SH-SY5Y (cell line): ENCODE data around the gene MRTO4.

Source experiments
- GATA2 ChIP-seq: IDR thresholded peaks from 2 replicates; pipeline ENCODE4 v1.6.1; 2011; ENCODE audit warnings: mild to moderate bottlenecking, low read depth, low read length
- GATA3 ChIP-seq: IDR thresholded peaks from 2 replicates; pipeline ENCODE4 v1.6.1; 2011; ENCODE audit warnings: low read depth, mild to moderate bottlenecking, low read length, moderate library complexity

MRTO4 gene

DNA sequence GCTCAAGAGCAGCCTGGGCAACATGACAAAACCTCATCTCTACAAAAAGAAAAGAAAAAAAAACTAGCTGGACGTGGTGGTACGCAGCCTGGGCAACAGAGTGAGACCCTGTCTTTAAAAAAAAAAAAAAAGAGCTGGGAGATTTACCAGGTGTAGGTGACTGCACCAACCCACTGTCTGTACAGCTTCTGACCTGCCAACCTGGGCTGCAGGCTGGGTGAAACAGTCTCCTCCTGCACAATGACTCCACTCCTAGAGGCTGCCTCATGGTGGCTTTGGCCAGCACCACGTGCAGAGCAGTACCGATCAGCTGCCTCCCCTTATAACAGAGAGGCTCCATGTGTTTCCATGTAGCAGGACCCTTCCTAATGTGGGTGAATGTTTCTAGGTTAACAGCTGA lies 3.7 kb downstream of the MRTO4 start:
- no peak for TF ChIP-seq GATA2
- no peak for TF ChIP-seq GATA3

DNA sequence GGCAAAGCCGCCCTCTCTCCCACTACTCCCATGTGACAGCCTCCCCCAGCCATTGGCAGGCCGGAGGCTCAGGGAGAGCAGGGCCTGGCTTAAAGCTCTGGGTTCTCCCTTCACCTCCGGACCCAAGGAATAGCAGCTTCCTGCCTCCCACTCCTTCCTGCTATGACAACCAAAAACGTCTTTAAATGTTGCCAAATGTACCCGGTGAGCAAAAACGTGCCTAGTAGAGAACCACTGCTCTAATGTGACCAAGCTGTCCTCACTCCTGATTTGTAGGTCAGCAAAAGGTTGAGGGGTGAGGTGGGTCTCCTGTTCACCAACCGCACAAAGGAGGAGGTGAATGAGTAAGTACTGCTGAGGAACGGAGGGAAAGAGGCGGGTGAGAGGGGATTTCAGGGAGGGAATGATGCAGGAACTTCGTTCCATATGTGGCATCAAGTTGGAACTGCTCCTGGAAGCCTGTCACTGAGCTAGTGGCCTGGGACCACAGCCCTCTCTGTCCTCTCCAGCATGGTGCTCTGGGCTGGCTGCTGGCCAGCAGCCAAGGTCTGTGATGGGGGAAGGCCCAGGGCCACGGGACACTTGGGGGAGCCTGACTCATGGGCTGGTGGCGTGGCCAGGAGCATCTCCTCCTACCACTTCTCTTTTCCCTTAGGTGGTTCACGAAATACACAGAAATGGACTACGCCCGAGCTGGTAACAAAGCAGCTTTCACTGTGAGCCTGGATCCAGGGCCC lies 5.7 kb downstream of the MRTO4 start:
- no peak for TF ChIP-seq GATA2
- TF ChIP-seq GATA3 = no peak

GRCh38 chr1:19258353-19258752 lies 6.7 kb downstream of the MRTO4 start:
- TF ChIP-seq GATA3 = no peak

GRCh38 chr1:19260211-19261138 lies 8.9 kb downstream of the MRTO4 start:
- TF ChIP-seq GATA3 = no peak

- TF ChIP-seq GATA3 (no peak), GATA2 (no peak)
Measured at GRCh38 chr1:19262047-19262446, 10.4 kb downstream of the MRTO4 start.

DNA sequence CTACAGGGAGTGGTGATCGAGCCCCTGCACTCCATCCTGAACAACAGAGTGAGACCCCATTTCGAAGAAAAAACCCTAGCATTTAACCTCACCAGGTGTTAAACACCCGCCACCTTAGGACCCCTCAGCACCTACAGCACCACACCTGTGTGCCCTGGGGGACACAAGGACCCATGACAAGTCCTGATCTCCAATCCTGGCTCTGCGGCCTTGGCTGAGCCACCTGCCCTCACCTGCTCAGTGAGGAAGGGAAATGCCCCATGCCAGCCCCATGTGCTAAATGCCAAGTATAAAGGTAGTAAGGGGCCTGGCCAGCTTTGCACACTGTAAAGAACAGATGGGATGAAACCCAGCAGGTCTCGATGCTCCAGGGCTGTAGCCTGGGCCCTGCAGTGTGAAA lies 11.1 kb downstream of the MRTO4 start:
- no peak for TF ChIP-seq GATA3
- TF ChIP-seq GATA2 = no peak

DNA sequence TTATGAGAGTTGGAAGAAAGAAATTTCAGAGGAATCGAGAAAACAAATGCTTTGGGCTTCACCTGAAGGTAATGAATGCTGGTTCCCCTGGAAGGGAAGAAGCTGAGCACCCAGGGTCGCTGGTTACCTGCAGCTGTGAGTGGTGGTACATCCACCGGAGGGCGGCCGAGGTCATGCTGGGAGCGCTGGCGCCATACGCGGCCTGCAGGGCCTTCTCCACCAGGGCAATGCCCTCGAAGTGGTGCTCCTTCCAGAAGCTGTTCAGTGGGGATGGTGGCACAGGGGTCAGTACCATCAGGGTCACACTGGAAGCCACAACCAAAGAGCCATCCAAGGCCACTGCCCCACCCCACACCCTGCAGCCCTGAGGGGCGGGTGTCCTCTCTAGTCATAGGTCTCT lies 16.8 kb downstream of the MRTO4 start:
- TF ChIP-seq GATA3 (no peak), GATA2 (no peak)

DNA sequence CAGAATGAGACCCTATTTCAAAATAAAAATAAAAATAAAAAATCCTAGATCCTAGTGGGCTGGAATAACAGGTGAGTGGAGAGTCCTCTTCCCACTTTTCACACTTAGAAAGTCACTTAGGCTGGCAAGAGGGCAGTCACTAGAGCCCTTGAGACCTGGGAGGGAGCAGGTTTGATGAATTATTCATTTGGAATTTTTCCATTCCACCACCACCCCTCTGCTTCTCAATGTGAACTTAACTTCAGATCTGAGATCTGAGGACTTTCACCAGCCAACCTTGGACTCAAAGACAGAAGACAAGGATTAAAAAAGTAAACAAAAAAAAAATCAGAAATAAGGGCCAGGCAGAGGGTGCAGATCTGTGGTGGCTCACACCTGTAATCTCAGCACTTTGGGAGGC lies 20.5 kb downstream of the MRTO4 start:
- TF ChIP-seq GATA2 (no peak), GATA3 (no peak)

DNA sequence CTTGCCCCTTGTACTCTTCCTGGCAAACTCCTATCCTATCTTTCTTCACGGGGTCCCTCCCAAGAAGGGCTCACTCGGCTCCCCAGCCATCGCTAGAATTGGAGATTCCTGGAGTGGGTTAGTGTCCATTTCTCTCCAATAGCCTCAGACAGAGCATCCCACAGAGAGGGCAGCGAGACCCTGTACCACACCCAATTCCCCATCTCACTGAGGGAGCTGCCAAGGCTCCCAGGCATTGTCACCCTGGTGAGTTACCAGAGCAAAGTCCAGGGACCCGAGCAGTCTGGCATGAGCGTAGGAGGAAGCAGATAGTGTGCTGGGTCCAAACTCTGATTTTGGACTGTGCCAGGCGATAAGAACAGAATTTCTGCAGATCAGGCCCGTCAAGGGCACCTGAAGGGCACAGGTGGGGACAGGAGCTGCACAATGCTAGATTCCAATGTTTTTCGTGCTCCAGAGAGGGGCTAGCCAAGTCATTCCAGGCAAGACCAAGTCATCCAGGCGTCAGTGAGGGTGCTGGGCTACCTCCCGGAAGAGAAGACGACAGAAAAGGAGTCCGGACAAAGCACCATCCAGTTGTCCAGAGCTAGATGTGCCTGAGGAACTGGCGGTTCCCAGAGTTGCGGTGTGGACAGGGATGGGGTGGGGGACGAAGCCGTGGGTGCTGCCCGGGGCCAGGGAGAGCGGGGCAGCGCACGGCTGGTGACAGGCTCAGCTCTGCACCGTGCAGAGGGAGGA lies 21.7 kb downstream of the MRTO4 start:
- TF ChIP-seq GATA2 (no peak), GATA3 (no peak)

DNA sequence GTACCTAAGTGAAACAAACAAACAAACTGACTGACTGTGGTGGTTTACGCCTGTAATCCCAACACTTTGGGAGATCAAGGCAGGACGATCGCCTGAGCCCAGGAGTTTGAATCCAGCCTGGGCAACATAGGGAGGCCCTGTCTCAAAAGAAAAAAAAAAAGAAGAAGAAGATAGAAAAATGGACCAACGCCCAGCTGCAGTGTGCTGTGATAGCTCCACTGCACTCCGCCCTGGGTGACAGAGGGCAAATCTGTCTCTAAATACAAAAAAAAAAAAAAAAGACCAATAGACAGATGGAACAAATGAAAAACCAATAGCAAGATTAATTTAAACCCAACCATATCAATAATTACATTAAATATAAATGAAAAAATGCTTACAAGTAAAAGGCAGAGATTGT lies 23.0 kb downstream of the MRTO4 start:
- TF ChIP-seq GATA2 (no peak), GATA3 (no peak)

DNA sequence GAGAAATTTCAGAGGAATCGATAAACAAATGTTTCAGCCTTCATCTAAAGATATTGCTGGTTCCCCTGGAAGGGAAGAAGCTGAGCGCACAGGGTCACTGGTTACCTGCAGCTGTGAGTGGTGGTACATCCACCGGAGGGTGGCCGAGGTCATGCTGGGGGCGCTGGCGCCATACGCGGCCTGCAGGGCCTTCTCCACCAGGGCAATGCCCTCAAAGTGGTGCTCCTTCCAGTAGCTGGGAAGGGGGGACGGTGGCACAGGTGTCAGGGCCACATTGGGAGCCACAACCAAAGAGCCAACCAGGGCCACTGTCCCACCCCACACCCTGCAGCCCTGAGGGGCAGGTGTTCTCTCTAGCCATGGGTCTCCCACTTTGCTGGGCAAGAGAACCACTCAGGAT lies 32.3 kb downstream of the MRTO4 start:
- TF ChIP-seq GATA2 (no peak), GATA3 (no peak)

DNA sequence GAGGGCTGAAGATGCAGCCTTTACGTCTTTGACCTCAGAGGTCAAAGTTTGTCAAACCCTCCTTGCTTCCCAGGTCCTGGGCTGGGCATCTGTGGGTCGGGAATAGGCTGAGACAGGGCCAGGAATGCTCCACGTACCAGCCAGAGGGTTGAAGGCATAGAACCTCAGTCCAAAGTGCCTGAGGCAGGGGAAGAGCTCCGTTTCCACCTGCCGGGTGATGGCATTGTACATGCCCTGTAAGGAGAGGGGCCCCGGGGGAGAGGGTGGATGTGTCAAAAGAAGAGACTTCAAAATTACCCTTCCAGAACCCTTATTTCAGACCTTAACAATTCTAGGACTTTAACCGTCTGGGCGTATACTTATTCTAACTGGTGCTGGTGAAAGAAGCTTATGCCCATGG lies 33.3 kb downstream of the MRTO4 start:
- TF ChIP-seq GATA2 (no peak), GATA3 (no peak)

DNA sequence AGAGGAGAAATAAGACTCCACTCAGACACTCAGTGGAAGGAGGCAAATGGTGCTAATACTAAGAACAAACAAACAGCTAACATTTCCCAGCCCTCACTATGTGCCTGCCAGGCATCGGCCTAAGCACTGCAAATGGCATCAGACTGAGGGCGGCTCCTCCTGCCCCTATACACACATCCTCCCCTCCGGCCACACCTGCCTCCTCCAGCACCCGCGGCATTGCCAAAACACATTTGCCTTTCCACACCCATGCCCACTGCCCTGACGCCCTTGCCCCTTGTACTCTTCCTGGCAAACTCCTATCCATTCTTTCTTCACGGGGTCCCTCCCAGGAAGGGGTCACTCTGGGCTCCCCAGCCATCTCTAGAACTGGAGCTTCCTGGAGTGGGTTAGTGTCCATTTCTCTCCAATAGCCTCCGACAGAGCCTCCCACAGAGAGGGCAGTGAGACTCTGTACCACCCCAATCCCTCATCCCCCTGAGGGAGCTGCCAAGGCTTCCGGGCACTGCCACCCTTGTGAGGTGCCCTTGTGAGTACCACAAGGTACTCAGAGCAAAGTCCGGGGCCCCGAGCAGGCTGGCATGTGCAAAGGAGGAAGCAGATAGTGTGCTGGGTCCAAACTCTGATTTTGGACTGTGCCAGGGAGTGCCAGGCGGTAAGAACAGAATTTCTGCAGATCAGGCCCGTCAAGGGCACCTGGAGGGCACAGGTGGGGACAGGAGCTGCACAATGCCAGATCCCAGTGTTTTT lies 36.0 kb downstream of the MRTO4 start:
- no peak for TF ChIP-seq GATA2
- no peak for TF ChIP-seq GATA3
